Activated gamma-delta T cell treated with anti-CD3 and anti-CD28 coated beads, Interleukin-2, amount 50 U/mL, for 16 hours (primary cell): ENCODE measurements around the gene HECW1.
"Not testable (repeated sequence)": the region's sequence is repeated elsewhere in the genome, so short reads cannot be mapped to it uniquely, and the experiment has no call there.

ENCODE experiments used
- DNase-seq: peaks from one replicate; pipeline ENCODE4 v3.0.0-alpha.2; 2020; ENCODE audit warnings: low read depth

The HECW1 gene

DNA sequence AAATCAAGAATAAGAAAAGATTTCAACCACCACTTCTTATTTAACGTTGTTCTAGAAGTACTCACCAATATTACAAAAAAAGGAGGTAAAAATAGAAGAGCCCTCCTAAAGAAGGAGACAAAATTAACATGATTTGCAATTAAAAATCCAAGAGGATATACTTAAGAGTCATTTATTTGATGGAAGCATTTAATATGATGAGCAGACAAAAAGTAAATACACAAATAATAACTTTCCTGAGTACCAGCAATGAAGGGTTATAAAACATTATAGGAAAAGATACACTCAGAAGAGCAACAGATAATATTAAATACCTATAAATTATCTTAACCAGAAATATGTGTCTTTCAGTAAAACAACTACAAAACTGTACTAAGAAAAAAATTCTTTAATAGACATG lies 363.5 kb downstream of the HECW1 start:
- DNase-seq: no peak

DNA sequence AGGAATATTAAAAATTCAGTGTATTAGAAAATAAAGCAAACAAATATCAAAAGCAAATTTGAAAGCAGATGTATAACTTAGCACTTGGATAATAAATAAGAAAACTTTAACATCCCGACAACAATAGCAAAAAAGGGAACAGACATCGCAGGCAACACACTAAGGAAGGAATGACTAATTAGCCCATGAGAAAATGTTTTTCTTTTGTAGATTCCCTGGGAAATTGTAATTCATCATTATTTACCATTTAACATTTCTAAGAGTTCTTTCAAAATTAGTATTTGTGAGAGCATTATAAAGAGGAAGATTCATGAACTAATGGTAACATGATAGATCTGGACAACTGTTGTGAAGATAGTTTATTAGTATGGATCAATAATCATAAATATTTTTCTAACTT lies 364.4 kb downstream of the HECW1 start:
- DNase-seq: no peak

DNA sequence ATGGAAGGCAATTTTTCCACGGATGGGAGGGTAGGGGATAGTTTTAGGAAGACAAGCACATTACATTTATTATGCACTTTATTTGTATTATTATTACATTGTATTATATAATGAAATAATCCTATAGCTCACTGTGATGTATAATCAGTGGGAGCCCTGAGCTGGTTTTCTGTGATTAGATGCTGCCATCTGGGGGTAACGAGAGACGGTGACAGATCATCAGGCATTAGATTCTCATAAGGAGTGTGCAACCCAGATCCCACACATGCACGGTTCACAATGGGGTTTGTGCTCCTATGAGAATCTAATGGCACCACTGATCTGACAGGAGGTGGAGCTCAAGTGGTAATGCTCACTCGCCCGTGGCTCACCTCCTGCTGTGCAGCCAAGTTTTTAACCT lies 366.6 kb downstream of the HECW1 start:
- no peak for DNase-seq

DNA sequence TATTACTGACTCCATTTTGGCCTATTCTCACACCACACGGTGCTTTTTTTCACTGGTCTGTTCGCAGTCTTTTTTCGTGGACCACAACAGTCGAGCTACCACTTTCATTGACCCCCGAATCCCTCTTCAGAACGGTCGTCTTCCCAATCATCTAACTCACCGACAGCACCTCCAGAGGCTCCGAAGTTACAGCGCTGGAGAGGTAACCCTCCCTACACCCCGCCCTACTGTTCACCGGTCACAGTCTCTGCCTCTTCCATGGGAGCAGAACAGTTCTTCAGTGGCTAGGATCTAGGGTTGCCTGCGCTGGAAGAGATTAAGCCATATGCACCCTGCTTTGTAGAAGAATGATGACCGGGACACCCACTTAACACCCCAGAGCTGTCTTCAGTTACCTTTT lies 367.1 kb downstream of the HECW1 start:
- no peak for DNase-seq

DNA sequence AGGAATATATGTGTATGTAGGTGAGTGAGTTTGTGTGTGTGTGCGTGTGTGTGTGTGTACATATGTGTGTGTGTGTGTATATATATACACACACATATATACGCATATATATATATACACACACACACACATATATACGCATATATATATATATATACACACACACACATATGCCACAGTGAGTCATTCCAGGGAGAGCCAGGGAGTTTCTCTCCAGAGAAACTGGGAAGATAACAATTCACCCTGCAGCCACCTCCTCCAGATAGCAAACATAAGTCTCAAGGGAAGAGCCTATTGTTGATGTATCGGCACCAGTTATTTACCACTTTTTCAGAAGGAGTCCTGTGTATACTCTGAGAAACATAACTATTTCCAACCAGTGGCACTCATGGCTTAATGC lies 368.1 kb downstream of the HECW1 start:
- DNase-seq: no peak

DNA sequence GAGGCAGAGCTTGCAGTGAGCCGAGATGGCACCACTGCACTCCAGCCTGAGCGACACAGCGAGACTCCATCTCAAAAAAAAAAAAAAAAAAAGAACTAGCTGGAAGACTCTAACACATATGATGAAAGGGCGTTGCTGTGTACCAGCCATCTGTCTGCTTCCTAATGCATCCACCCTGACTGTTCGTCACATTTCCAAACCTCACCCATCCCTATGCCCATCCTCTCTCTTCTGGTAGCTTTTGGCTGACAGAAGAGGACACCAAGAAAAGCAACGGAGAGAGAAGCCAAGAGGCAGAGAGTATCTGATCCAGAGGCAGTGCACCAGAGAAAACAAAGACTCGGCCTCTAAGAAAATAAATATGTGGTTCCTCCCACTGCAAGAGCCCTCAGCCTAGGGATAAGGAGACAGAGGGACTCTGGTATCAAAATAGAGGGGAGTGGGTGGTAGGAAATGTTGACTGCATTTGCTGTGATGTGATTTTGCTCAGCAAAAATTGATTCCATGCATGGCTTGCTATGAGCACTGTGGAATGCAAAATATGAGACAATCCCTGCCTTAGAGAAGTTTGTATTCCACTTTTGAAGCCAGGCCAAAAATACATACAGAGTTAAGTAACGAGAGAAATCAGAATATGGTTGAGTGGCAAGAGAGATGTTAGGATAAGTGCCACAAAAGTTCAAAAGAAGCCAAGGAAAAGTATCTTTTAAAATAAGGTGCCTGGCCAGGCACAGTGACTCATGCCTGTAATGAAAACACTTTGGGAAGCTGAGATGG lies 369.6 kb downstream of the HECW1 start:
- DNase-seq: no peak

DNA sequence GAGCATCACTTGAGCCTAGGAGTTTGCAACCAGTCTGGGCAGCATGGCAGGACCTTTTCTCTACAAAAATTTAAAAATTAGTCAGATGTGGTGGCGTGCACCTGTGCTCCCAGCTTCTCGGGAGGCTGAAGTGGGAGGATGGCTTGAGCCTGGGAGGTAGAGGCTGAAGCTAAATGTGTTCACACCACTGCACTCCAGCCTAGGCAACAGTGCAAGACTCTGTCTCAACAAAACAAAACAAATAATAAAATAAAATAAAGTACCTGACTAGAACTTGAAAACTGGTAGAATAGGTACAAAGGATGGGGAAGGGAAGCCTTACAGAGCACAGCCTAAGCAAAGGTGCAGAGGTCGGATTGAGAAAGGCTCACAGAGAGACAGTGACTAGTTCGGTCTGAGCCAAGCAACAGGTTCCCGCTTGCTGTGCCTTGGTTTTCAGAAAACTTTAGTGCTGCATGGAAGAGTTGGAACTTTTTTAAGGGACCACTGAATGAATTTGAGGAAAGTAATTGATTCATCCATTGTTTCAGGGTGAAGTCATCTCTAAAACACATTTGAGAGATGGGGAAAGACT lies 370.3 kb downstream of the HECW1 start:
- no peak for DNase-seq

DNA sequence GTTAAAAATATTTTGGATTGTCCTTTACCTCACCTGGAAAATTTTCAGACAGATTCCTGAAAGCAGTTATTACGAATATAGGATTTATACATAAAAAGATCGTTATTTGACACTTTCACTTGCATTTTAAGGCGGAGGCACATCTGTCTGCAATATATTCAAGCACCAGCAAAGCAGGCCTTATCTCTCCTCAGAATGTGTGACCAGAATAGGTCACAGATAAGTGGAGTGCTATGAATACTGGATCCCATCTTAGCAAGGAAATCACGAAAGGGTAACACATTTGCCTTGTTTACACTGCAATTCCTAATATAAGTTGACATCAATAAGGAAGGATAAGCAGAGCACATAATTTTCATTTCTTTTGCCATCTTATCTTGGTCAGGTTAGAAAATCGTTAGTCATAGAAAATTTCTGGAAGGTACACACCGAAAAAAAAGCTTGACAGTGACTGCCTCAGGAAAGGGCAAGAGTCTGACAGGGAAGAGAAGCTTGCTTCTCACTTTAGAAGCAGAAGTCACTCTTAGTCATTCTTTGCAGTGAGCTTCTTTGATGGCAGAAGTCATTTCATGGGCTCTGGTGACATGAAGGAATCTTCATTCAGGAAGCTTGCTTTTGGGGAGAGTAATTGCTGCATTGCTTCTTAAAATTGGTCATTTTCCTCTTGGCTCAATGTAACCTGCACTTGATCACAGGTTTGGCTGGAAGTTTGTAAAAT lies 372.4 kb downstream of the HECW1 start:
- DNase-seq: no peak

DNA sequence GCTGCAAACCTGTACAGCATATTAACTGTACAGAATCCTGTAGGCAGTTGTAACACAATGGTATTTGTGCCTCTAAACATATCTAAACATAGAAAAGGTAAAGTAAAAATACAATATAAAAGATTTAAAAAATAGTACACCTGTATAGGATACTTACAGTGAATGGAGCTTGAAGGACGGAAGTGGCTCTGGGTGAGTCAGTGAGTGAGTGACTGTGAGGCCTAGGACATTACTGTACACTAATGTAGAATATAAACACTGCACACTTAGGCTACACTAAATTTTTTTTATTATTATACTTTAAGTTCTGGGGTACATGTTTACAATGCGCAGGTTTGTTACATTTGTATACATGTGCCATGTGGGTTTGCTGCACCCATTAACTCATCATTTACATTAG lies 373.1 kb downstream of the HECW1 start:
- DNase-seq: no peak

DNA sequence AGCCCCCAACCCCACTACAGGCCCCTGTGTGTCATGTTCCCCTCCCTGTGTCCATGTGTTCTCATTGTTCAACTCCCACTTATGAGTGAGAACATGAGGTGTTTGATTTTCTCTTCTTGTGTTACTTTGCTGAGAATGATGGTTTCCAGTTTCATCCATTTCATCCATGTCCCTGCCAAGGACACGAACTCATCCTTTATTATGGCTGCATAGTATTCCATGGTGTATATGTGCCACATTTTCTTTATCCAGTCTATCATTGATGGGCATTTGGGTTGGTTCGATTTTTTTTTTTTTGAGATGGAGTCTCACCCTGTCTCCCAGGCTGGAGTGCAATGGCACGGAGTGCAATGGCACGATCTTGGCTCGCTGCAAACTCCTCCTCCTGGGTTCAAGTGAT lies 373.6 kb downstream of the HECW1 start:
- DNase-seq: not testable (repeated sequence)

DNA sequence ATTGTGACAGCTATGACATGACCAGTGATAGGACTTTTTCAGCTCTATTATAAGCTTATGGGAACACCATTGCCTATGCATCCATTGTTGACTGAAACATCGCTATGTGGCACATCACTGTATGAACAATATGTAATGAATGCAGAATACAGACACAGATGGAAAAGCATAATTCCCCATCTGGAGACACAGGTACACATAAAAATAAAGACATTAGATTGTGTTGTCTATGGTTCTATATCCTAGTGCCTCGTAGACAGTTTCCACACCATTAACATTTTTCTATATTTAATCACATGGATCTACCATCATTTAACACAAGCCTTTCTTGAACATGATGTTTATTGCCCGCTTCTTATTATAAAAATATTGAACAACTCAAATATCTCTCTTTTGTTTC lies 374.2 kb downstream of the HECW1 start:
- DNase-seq: no peak

DNA sequence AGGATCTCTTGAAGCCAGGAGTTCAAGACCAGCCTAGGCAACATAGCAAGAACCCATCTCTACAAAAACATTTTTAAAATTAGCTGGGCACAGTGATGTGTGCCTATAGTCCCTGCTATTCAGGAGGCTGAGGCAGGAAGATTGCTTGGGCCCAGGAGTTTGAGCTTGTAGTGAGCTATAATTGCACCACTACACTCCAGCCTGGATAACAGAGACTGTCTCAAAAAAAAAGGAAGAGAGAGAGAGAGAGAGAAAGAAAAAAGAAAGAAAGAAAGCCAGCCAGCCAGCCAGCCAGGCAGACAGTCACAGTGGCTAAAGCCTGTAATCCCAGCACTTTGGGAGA lies 375.3 kb downstream of the HECW1 start:
- no peak for DNase-seq

DNA sequence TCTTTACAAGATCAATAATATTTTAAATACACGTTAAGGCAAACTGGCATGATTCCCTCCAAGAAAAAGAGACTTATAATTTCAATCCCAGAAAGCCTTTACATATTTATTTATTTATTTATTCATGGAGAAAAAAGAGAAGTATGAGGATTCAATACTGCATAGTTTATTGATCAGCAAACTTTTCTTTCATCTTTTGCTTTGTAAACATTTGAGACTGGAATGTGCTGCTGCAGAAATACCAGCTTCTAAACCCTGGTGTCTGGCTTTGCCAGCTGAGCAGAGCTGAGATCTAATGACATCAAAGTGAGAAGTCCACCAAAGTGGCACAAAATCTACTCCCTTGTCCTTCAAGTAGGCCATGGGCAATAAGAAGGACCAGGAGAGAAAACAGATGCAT lies 376.8 kb downstream of the HECW1 start:
- DNase-seq: no peak

DNA sequence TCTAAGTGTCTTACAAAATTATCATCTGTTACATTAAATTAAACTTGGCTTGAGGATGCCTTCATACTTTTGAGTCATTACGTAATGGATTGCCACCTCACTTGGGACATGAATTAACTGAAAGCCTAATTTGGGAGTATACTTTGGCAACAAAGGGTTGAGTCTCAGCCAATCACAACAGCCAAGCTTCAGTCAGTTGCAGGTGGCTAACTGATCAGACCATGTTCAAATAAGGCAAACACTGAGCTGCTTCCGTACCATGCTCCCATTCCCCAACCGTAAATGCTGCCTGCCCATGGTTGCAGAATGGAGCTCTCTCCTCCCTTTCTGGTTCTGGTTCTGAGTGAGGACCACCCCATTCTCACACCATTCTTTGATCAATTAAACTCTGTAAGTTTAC lies 377.6 kb downstream of the HECW1 start:
- no peak for DNase-seq

DNA sequence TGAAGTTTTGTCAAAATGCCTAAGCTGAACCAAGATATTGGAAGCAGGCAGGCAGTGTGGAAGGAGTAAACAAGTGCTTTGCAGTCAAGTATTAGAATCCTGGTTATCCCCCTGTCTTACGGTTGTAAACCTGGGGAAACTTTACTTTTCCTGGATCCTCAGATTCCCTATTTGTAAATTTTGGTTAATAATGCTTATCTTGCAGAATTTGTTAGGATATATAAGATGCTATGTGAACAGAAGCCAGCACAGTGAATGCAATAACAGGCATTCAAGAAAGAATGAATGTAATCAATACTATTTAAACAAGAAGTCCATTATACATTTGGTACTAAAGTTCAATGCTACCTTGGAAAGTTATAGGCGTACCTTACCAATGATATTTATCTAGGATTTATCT lies 378.7 kb downstream of the HECW1 start:
- DNase-seq: no peak

DNA sequence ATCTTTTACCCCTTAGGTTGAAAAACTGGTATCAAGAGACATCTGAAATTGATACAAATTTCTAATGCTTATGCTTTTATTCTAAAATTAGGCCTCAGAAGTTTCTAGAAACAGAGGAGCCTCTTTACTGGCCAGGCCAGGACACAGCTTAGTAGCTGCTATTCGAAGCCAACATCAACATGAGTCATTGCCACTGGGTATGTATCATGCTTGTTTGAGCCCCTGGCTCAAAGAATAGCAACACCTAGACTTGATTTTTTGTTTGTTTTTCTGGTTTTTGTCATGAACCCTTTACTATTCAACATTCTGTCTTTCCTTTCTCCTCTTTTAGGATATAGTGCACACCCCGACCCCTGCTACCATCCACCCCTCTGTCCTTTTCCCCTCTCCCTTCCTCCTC lies 379.5 kb downstream of the HECW1 start:
- DNase-seq: no peak

DNA sequence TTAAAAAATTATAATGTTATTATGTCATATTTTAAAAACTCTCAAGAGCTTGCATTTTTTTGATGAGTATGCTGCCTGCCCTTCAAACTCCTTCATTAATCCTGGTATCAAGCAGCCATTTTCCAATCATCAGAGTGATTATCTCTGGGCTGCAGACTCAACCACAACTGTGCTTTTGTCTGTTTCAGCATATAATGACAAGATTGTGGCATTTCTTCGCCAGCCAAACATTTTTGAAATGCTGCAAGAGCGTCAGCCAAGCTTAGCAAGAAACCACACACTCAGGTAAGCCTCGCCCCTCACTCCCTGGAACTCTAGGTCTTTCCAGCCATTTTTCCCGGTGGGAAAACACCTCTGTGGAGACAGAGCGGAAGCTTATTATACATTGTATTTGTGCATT lies 380.4 kb downstream of the HECW1 start:
- no peak for DNase-seq

DNA sequence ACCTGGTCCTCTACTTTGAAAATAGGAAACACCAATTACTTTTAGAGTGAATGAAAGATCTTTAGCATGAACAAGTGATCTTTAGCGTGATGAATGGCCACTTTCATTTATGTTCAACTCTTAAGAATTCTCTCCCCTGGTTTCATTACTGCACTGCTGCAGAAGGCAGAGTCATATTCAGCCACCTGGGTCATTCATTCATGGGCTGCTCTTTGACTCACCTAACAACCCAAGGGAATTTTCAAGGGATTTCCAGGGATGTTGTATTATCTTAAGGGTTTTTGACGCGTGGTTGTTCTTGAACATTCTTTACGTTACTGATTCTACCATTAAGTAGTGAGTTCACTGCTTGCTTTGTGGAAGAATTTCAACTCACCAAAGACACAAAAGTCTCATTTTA lies 383.1 kb downstream of the HECW1 start:
- no peak for DNase-seq

DNA sequence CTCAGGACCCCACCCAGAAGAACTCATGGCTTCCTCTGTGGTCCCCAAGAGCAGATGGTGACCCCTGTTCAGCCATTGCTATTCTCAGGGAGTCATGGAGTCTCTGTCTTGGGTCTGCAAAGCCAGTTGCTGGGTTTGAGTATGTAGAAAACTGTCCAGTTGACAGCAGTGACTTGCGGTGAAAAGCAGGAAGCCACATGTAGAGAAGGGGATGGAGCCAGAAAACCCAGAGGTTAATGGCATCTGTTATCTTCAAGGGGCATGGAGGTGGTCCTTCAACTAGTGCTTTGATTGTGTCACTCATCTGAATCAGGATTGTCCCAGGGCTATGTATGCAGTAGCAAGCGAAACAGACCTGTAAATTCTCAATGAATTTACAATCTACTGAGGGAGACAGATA lies 384.1 kb downstream of the HECW1 start:
- no peak for DNase-seq

DNA sequence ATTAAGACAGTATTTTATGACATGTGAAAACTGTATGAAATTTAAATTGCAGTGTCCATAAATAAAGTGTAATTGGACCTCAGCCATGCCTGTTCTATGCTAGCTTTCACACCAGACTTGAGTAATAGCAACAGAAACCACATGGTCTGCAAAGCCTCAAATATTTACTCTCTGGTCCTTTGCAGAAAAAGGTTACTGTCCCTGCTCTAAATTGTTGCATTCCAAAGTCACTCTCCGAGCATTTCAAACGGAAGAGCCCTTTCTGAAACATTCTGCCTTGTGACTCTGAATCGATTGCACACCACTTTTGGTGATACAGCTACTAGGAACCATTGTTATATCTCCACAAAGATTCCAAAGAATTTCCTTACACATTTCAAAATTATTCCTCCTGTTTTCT lies 389.4 kb downstream of the HECW1 start:
- DNase-seq: no peak

DNA sequence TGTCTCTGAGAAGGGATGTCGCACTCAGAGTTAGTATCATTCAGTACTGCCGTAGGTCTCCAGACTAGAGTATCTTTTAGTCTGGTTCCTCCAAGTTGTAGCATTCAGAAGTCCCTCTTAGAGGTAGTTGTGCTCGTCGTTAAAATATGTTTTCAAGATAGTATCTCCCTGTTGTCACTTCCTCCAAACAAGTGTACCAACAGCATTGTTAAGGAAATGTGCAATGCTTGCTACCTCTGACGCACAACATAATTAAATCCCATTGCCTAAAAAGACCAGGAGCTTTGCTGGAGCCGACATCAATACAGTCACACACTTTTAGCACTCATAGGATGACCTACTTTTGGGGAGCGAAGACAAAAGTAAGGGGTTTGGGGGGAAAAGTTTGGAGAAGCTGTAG lies 390.5 kb downstream of the HECW1 start:
- no peak for DNase-seq

DNA sequence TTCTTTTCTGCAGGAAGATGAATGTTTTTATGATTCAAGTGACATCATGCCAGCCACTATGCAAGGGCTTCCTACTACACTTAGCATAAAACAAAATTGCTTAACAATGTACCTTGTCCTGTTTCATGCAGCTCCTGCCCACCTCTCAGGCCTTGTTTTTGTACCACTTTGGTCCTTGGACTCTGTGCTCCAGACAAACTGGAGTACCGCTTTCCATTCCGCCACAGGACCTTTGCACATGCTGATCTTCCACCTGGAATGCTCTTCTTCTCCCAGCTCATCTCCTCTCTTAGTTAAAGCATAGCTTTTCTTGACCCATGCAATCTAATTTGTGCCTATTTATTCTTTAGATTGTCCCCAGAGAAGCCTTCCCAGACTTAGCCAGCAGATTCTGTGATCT lies 393.0 kb downstream of the HECW1 start:
- DNase-seq: no peak

DNA sequence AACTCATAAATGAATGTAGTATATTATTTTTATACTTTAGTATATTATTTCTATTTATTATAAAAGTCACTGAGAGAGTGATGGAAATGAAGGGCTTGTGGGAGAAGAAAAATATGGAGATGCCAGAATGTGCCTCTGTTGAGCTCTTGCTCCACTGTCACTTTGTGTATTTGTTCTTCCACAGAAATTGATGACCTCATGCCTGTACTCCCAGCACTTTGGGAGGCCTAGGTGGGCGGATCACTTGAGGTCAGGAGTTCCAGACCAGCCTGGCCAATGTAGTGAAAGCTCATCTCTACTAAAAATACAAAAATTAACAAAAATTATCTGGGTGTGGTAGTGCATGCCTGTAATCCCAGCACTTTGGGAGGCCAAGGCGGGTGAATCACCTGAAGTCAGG lies 394.0 kb downstream of the HECW1 start:
- no peak for DNase-seq

DNA sequence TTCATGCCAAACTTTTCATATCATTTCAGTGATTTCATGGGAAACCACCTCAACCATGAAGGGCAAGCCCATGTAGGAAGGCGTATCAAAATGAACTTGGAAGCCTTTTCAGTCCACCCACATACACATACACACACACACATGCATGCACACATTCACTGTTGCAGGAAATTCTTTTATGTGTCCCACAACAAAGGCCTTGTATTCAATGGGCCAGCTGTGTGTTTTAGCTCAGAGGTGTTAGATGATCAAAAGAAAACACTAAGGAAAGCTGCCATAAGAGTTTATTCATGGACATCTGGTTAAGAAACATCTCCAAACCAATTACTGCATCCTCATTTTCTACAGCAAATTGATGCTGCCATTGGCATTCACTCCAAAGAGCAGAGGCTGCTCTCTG lies 396.0 kb downstream of the HECW1 start:
- DNase-seq: no peak
